Measurements from ENCODE around the gene SRRM3.
A peak's percentile ranks its signal among the peaks of the same experiment; 100 is the strongest.
"Not testable (repeated sequence)": the region's sequence is repeated elsewhere in the genome, so short reads cannot be mapped to it uniquely, and the experiment has no call there.

Gene SRRM3

DNA sequence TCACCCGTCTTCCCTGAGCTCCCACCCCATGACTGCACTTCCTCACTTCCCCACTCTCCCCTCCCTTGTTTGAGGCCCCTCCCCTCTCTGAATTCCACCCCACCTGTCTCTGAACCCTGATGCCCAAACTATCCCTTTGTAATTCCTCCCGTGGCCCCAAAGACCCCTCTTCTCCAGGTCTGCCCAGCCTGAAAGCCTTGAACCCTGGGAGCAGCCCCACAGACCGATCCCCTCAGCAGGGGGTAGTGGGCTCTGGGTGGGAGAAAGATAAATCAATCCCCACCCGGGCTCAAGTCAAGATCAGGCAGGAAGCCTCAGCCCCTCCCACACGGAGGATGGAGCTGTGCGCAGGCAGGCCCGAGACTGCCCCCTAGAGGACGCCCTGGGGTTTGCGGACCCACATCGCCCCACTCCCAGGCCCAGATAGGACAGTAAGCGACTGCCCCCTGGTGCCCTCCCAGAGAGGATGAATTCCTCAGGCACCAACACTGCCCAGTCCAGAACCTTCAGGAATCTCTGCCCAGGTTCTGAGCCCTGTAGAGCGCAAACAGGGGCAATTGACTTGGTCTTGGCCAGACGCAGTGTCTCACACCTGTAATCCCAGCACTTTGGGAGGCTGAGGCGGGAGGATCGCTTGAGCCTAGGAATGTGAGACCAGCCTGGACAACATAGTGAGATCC is 112.5 kb downstream of the SRRM3 start:
- DNase-seq (ENCODE audit: low read depth in 2 of 2): peak; percentile 96 to 98

DNA sequence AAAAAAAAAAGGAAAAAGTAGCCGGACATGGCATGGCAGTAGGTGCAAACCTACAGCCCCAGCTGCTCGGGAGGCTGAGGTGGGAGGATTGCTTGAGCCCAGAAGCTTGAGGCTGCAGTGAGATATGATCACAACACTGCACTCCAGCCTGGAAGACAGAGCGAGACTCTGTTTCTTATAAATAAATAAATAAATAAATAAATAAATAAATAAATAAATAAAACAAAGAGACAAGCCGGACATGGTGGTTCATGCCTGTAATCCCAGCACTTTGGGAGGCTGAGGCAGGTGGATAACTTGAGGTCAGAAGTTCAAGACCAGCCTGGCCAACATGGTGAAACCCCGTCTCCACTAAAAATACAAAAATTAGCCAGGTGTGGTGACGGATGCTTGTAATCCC is 113.0 kb downstream of the SRRM3 start:
- not testable (repeated sequence) for DNase-seq (ENCODE audit: low read depth in 2 of 2)

DNA sequence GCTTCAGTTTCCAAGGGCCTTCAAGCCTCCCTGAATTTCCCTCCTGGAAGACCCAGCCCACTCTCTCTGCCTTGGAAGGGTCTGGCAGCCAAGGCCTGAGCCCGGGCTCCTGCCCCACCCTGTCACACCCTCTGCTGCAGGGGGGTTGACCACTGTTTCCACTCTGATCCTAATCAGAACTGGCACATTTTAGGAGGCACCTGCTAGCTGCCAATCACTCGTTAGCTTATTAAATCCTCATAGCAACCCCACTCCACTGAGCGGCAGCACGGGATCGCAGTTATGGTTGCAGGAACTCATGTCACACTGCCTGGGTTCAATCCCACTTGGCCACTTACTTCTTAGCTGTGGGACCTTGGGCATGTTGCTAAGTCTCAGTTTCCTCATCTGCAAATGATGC is 113.7 kb downstream of the SRRM3 start:
- no peak for DNase-seq (ENCODE audit: low read depth in 2 of 2)

DNA sequence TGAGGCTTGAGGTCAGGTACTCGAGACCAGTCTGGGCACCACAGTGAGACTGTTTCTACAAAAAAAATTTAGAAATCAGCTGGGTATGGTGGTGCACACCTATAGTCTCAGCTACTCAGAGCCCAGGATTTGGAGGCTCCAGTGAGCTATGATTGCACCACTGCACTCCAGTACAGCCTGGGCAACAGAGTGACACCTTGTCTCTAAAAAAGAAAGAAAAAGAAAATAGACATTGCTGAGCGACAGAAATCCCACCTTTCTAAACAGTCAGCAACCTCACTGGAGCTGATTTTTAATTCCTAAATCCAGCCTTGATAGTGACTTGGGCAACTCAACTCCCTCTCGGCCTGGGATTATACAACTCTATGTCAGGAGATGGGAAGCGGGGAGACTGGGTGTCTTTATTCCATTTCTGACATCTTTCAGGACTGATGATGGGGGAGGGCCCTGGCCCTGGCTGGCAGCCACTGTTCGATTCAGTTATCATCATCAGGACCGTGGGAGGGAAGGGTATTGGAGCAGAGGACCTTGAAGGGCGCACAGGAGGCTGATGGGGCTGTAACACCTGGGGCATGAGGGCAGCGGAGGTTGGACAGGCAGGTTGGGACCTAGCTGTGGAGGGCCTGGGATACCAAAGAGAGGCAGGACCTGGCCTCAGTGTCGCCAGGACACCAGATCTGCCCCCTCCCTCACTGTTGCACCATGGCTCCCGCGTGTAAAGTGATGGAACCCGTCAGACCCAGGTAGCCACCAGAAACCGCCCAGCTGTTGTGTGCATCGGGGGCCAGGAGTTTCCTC is 115.5 kb downstream of the SRRM3 start:
- no peak for DNase-seq (ENCODE audit: low read depth in 2 of 2)

DNA sequence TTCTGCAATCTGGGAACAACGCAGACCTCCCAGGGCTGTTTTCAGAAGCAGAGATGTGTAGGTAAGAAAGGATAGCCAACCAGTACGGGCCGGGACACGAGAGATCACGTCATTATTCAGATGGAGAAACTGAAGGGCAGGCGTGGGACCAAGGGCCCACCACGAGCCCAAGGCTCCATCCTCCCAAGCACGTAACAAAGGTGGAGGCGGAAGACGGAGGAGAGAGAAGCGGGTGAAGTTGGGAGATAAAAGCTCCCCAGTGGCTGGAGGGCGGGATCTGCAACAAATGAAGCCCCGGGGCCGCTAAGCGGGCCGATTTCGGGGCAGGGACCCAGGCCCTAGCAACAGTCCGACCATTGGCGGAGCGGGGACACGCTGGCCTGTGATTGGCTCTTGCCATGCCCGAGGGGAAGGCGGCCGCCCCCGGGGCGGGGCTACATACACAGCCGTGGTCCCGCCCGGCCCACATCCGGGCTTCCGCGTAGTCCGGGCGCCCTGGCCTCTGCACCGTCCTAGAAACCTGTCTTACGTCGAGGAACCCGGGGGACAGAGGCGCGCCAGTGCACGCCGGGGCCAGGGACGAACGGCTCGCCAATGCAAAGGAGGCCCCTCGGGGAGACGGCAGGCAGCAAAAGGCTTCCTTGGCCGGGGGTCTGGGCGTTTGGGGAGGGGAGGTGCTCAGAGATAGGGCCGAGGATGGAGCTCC is 116.2 kb downstream of the SRRM3 start:
- peak; percentile 85 to 94 for DNase-seq (ENCODE audit: low read depth in 2 of 2)

DNA sequence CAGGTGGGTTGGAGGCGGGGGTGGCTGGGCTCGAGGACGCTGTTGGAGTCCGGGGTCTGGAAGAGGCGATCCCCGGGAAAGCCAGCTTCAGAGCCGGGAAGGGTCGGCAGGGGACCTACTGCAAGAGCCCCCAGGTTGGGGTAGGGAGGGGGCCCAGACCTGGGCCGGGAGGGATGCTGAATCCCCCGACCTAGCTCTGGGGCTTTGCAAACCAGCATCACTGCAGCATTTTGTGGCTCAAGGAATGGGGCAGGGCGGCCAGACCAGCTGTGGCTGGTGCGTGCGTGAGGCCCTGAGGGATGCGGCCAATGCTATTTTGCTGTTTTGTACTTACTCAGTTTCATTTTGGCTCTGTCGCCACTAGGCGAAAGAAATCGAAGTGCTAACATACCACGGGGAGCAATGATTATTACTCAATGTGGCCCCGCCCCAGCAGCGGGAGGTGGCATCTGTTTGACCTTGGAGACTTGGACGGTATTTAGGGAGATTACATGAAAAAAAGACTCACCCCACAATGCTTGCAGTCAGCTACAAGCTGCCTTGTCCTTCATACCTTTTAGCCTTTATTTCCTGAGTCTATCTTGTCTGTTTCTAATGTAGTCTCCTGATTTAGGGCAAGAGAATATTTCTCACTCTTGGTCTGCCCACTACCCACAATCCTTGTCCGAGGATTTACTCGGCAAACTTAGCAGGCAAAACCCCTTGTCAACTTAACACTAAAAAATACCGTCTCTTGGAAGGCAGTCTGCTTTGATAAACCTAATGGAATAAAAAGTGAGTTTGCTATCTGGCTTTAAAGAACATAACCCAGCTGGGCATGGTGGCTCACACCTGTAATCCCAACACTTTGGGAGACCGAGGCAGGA is 117.0 kb downstream of the SRRM3 start:
- DNase-seq (ENCODE audit: low read depth in 2 of 2): peak; percentile 56 to 66

DNA sequence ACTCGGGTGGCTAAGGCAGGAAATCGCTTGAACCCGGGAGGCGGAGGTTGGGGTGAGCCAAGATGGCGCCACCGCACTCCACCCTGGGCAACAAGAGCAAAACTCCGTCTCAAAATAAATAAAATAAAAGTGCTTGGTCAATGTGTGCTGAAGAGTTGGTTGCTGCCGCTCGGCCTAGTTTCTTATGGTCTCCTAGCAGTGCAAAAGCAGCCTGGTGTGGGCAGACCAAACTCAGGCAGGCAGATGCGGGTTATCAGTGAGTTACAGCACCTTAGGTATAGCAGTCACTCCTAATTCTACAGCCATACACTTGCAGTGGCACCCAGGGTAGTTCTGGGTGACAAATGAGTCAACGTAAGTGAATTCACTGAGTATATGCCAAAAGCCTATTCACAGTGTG is 123.4 kb downstream of the SRRM3 start:
- DNase-seq (ENCODE audit: low read depth in 2 of 2): no peak

DNA sequence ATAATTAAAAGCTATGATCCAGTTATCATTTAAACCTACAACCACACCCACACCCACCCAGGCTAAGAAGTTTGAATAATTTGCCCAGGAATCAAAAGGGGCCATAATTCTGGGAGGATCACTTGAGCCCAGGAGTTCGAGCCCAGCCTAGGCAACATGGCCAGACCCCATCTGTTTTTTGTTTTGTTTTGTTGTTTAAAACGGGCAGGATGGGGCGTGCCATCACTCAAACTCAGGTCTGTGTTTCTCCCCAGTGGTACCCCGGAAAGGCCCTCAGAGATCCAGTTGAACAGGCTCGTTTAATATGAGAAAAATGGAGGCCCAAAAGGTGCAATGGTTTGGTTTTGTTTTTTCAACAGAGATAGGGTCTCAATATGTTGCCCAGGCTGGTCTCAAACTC is 124.1 kb downstream of the SRRM3 start:
- DNase-seq (ENCODE audit: low read depth in 2 of 2): no peak

DNA sequence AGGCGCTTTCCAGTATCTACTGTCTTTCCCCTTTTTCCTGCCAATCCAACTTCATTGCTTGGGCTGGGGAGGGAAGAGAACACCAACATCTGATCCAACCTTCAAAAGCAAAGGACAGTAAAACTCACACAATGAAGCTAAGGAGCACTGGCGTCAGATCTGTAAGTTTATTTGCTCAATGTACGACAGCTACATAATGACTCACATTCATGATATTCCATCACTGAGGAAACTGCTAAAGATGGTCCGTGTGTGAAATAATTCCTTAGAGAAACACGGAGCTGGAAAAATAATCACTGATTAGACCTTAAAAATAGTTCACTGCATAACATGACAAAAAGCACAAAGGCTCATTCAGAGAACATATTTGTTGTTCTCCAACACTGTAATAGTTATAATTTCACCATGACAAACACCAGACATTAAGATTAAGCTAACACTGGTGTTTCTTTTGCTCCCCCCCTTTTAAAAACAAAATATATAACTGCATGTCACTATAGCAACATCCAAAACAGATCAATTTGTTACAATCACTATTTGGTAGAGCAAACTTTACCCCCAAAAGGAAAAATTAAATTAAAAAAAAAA is 125.0 kb downstream of the SRRM3 start:
- no peak for DNase-seq (ENCODE audit: low read depth in 2 of 2)

DNA sequence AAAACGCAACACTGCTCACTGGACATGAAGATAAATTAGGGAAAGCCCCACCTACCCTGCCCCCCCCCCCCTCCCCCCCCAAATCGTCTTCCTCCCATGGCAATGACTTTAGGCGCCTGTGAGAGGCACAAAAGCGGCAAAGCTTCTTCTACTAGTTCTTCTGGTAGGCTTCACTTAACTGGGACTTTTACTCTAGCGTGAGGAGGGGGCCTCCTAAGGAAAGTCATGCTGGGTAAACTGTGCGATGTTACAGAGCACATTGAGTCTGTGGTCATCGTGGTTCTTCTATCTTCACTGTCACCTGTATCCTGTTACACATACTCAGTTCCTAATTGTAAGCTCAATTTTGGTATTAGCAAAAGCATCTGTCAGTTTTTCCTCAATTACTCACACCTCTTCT is 125.9 kb downstream of the SRRM3 start:
- DNase-seq (ENCODE audit: low read depth in 2 of 2): no peak

DNA sequence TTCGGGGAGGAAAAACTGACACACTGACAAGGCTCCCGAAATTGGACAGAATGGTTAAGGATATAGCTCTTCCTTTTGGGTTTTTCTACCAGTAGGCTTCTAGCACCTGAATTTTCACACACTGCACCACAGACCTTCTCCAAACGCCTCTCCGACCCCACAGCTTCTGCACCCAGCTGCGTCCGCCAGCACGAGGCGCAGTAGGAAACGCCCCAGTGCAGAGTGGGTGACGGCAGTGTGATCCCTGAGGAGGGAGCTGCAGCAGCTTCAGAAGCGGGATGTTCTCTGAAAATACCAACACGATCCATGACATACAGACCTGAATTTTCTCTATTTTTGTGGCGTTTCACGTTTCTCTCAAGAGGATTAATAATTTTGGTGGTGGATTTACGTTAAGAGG is 126.7 kb downstream of the SRRM3 start:
- no peak for DNase-seq (ENCODE audit: low read depth in 2 of 2)

DNA sequence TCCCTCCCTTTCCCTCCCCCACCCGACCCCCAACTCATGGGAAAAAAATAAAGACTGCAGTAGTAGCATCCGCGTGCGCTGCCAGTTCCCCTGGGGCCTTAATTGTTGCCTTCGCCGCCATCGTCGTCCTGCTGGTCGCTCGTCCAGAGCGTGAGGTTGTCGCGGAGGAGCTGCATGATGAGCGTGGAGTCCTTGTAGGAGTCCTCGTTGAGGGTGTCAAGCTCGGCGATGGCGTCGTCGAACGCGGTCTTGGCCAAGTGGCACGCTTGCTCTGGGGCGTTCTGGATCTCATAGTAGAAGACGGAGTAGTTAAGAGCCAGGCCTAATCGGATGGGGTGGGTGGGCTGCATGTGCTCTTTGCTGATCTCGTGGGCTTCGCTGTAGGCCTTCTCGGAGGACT is 127.8 kb downstream of the SRRM3 start:
- no peak for DNase-seq (ENCODE audit: low read depth in 2 of 2)

DNA sequence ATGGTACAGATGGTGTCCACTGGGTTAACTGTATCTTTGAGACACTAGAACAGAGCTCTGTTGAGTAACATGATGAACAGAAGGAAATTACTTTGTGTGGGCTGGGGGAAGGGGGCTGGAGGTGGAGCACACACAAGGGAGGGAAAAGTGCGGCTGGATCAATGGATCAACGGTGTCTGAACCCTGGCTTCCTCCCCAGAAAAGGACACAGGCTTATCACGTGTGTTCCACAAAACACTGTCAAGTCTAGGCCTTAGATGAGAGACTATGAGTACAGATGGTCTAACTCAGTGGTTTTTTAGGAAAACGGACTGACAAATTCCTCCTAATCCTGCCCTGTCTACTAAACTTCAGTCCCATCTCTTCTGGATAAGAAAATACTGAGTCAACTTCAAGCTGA is 128.6 kb downstream of the SRRM3 start:
- no peak for DNase-seq (ENCODE audit: low read depth in 2 of 2)

DNA sequence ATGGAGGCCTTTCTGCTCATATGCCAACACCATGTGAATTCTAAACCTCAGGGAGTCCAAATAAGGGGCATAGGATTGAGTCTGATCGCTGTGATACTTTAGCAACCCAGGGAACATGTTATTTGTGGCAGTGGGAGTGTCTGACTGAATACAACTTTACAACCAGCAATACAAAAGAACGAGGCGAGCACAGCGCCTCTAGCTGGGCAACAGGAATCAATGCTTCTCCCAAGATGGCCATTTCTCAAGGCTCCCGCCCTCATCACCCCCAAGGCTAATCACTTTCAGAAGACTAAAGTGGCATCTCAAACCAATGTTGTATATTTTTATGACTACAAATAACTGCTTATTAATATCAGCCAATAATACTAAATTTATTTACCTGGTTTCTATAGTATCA is 129.0 kb downstream of the SRRM3 start:
- no peak for DNase-seq (ENCODE audit: low read depth in 2 of 2)

DNA sequence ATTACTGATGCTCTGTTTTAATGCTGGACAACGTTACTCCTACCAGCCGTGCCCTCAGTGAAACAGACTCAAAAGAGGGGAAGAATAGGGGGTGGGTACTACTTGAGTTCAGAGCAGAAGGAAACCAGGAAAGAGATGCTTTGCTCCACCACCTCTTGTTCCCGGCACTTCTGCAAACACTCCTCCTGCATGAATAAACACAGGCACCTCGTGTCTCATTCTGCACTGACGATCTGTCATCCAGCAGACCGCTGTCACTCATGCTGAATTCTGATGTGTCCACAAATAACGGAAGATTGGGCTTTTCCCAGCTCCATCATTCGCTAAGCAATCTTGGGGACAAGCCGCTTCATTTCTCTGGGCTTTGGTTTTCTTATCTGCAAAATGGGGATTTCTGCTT is 130.4 kb downstream of the SRRM3 start:
- DNase-seq (ENCODE audit: low read depth in 2 of 2): no peak

DNA sequence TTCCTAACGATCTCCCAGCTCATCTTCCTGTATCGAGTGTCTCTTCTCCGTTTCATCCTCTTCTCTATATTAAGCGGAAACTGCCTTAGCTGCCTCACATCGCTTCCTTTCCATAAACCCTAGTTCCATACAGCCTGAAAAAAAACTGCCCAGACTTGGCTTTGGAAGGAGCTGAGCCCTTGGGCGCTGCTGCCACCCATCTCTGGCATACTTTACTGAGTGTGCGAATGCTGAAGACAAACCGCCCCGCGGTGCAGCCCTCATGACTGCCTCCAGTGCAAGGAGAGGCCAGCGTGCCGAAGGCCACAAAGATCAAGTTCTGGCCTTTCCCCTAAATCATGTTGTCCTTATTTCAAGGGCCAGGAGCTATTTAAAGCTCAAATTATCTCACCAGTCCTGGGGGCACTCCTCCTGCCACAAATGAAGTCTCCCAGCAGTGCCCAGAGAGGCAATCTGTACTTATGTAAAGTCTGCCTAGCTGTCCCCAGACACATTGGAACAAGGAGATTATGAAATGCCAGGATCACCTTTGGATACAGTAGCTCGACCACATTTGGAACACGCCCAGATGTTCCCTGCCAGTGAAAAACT is 131.9 kb downstream of the SRRM3 start:
- DNase-seq (ENCODE audit: low read depth in 2 of 2): no peak

DNA sequence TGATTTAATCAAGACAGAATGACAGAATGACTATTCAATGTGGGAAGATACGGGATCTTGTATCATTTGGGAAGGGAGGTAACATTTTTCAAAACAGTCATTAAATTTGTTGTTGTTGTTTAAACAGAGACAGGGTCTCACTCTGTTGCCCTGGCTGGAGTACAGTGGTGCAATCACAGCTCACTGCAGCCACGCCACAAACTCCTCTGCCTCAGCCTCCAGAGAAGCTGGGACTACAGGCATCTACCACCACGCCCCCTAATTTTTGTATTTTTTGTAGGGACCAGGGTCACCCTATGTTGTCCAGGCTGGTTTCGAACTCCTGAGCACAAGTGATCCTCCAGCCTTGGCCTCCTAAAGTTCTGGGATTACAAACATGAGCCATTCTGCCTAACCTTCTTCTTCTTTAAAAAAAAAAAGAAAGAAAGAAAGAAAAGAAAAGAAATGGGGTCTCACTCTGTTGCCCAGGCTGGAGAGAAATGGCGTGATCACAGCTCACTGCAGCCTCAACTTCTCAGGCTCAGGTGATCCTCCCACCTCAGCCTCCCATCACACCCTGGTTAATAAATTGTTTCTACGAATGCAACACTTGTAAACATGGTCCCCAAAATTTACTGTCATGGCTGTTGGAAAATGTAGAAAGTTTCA is 132.7 kb downstream of the SRRM3 start:
- DNase-seq (ENCODE audit: low read depth in 2 of 2): no peak

DNA sequence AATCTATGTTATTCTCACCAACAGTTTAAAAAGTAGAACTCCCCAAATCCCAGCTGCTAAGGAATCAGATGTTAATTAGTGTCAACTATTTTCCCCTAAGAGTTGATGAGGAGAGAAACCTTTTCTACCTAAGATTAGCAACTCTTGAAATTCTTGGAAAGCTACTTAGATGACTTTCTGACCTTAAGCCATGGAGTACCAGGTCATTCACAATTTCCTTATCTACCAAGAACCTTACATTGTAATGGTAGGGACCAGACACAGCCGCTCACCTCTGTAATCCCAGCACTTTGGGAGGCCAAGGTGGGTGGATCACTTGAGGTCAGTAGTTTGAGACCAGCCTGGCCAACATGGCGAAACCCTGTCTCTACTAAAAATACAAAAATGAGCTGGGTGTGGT is 133.7 kb downstream of the SRRM3 start:
- not testable (repeated sequence) for DNase-seq (ENCODE audit: low read depth in 2 of 2)

DNA sequence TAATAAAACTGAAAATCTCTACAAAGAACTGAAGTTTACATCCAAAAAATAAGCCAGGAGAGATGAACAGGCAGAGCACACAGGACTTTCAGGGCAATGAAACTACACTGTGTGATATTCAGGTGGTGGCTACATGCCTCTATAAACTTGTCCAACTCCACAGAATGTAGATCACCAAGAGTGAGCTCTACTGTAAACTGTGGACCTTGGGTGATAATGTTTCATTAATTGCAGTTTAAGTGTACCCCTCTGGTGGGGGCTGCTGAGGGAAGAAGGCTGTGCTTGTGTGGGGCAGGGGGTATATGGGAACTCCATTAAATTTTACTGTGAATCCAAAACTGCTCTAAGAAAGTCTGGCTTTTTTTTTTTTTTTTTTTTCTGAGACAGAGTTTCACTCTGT is 134.4 kb downstream of the SRRM3 start:
- DNase-seq (ENCODE audit: low read depth in 2 of 2): no peak
